Activated CD8-positive, alpha-beta T cell treated with anti-CD3 and anti-CD28 coated beads for 36 hours (primary cell): ENCODE measurements around the gene COL8A1. TPM values are rescaled to one million over a fixed set of nuclear protein-coding genes. Genes with fewer than 3 reads are reported as not detected.

Experiments
- ATAC-seq: fragments of 200-7000 bp; cut with Tn5 transposase; one replicate; pipeline ENCODE4 v1.10.0; 2021; ENCODE audit warnings: mild to moderate bottlenecking, moderate library complexity
- CTCF ChIA-PET: fragments of 350-600 bp; sonication (Branson Sonifier 250); formaldehyde crosslinking; loops from one replicate; lab custom pipeline; 2021; ENCODE audit warnings: antibody characterized with exemption; lab: Charles Lee
- POLR2A ChIA-PET: fragments of 350-600 bp; sonication (Branson Sonifier 250); formaldehyde crosslinking; loops from one replicate; lab custom pipeline; 2021; ENCODE audit warnings: antibody characterized with exemption; lab: Charles Lee
- DNase-seq: peaks from one replicate; pipeline ENCODE4 v3.0.0-alpha.2; 2020
- H3K27ac Mint-ChIP-seq: one replicate; pipeline ENCODE4 v1.8.0; 2021; ENCODE audit warnings: mild to moderate bottlenecking, mixed read lengths
- H3K27me3 Mint-ChIP-seq: one replicate; pipeline ENCODE4 v1.8.0; 2021; ENCODE audit warnings: mixed read lengths
- H3K36me3 Mint-ChIP-seq: one replicate; pipeline ENCODE4 v1.8.0; 2021; ENCODE audit warnings: low read depth, mixed read lengths
- H3K4me1 Mint-ChIP-seq: one replicate; pipeline ENCODE4 v1.8.0; 2021; ENCODE audit warnings: low read depth, mixed read lengths
- H3K4me3 Mint-ChIP-seq: one replicate; pipeline ENCODE4 v1.8.0; 2021; ENCODE audit warnings: mild to moderate bottlenecking, moderate library complexity, mixed read lengths
- H3K9me3 Mint-ChIP-seq: one replicate; pipeline ENCODE4 v1.8.0; 2021; ENCODE audit warnings: mixed read lengths
- CTCF ChIP-seq: fragments of 200-600 bp; IDR thresholded peaks from one replicate; pipeline ENCODE4 v1.8.0; 2022; ENCODE audit warnings: antibody characterized with exemption, mild to moderate bottlenecking
- intact Hi-C: fragments of 100-400 bp; cut with micrococcal nuclease; formaldehyde crosslinking; loops from one replicate; pipeline ENCODE4 v1.10.0; 2022
- total RNA-seq, 2 experiments: library from RNA; stranded (reverse); gene quantifications; one replicate each; pipeline ENCODE4 v1.2.3, GENCODE V29; 2021

COL8A1 gene
- total RNA-seq, 2 experiments from 2014 or later: not detected

DNA sequence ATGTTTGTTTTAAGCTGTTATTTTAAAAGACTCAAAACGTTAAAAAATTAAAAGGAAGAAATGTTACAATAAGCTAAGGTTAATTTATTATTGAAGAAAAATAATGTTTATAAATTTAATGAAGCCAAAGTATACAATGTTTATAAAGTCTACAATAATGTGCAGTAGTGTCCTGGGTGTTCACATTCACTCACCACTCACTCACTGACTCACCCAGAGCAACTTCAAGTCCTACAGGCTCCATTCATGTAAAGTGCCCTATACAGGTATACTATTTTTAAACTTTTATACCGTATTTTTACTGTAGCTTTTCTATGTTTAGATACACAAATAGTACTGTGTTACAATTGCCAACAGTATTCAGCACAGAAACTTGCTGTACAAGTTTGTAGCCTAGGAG is 55.2 kb downstream of the COL8A1 start:
- intact Hi-C loops: no loop called here
- no peaks in the 10 kb centered on the region for H3K36me3 Mint-ChIP-seq
- H3K4me1 Mint-ChIP-seq: no peaks in the 10 kb centered on the region
- no peak overlapping the region for H3K27ac Mint-ChIP-seq
- ATAC-seq (no peak), DNase-seq (no peak)
- no peaks in the 10 kb centered on the region for H3K9me3 Mint-ChIP-seq
- TF ChIP-seq CTCF: no peak
- H3K27me3 Mint-ChIP-seq: no peaks in the 10 kb centered on the region
- H3K4me3 Mint-ChIP-seq: no peak overlapping the region
- ChIA-PET POLR2A (no interaction called here), CTCF (interaction anchor here (0.7 kb wide), 1 partner anchor 579 kb away, joined by 3 read pairs; no protein-coding TSS in a partner anchor)

DNA sequence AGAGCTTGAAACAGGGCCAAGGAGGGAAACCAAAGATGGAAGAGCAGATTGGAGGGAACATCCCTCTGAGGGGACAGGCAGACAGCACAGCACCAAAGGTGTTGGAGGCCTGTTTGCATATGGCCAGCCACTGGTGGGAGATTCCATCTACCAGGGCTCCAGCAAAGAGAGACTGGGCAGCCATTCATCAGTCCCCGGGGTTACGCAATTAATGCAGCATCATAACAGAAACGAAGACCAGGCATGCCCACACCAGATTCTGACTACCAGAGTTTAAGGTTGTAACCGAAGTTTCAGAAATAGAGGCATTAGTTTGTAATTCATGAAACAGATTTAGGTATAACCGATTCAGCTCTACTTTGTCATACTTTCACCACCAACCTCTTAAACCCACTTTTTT is 58.1 kb downstream of the COL8A1 start:
- intact Hi-C loops: no loop called here

GRCh38 chr3:99697250-99697649 is 58.9 kb downstream of the COL8A1 start:
- Mint-ChIP-seq H3K9me3 (no peaks in the 10 kb centered on the region), H3K4me3 (no peak overlapping the region), H3K4me1 (no peaks in the 10 kb centered on the region), H3K27ac (no peak overlapping the region), H3K27me3 (peaks cover 3% of the 10 kb centered on the region), H3K36me3 (no peaks in the 10 kb centered on the region)
- intact Hi-C loops: no loop called here
- DNase-seq (no peak), ATAC-seq (no peak)
- ChIA-PET POLR2A (no interaction called here), CTCF (interaction anchor here (1.1 kb wide), 1 partner anchor 14 kb away, joined by 3 read pairs; no protein-coding TSS in a partner anchor)
- no peak for TF ChIP-seq CTCF

More for the DNA sequence above, 58.1 kb downstream of the COL8A1 start:
- Mint-ChIP-seq H3K4me1 (no peaks in the 10 kb centered on the region), H3K27me3 (peaks cover 3% of the 10 kb centered on the region), H3K4me3 (no peak overlapping the region), H3K36me3 (no peaks in the 10 kb centered on the region), H3K27ac (no peak overlapping the region), H3K9me3 (no peaks in the 10 kb centered on the region)
- ChIA-PET POLR2A (no interaction called here), CTCF (no interaction called here)
- TF ChIP-seq CTCF: no peak
- DNase-seq: no peak
- ATAC-seq: no peak

GRCh38 chr3:99698932-99699331 is 60.5 kb downstream of the COL8A1 start:
- CTCF ChIA-PET: interaction anchor here (1.2 kb wide), 1 partner anchor 11 kb away, joined by 3 read pairs; no protein-coding TSS in a partner anchor
- H3K4me3 Mint-ChIP-seq: no peak overlapping the region
- H3K27me3 Mint-ChIP-seq: peaks cover 3% of the 10 kb centered on the region
- no peak overlapping the region for H3K27ac Mint-ChIP-seq
- no peak for TF ChIP-seq CTCF
- H3K9me3 Mint-ChIP-seq: no peaks in the 10 kb centered on the region
- no peak for DNase-seq
- no peak for ATAC-seq
- H3K4me1 Mint-ChIP-seq: no peaks in the 10 kb centered on the region
- H3K36me3 Mint-ChIP-seq: no peaks in the 10 kb centered on the region
- intact Hi-C loops: no loop called here
- POLR2A ChIA-PET: no interaction called here

- intact Hi-C loops: no loop called here
- CTCF ChIA-PET: interaction anchor here (1.2 kb wide), 1 partner anchor 12 kb away, joined by 3 read pairs; no protein-coding TSS in a partner anchor
- ATAC-seq (no peak), DNase-seq (no peak)
- POLR2A ChIA-PET: interaction anchor here (0.7 kb wide), 1 partner anchor 62 kb away, joined by 3 read pairs; no protein-coding TSS in a partner anchor
- H3K4me3 Mint-ChIP-seq: no peak overlapping the region
- no peak for TF ChIP-seq CTCF
- H3K4me1 Mint-ChIP-seq: no peaks in the 10 kb centered on the region
- H3K27ac Mint-ChIP-seq: no peak overlapping the region
- no peaks in the 10 kb centered on the region for H3K9me3 Mint-ChIP-seq
- H3K27me3 Mint-ChIP-seq: peaks cover 3% of the 10 kb centered on the region
- H3K36me3 Mint-ChIP-seq: no peaks in the 10 kb centered on the region
These were observed 61.4 kb downstream of the COL8A1 start for GRCh38 chr3:99699841-99700240.
